ENCODE measurements around the gene SLC34A1. TPM values are rescaled to one million over a fixed set of nuclear protein-coding genes. Genes with fewer than 3 reads are reported as not detected.

Gene SLC34A1
- total and polyA plus RNA-seq, 4 donors = 0.23 to 1.0 (median 0.47) TPM

DNA sequence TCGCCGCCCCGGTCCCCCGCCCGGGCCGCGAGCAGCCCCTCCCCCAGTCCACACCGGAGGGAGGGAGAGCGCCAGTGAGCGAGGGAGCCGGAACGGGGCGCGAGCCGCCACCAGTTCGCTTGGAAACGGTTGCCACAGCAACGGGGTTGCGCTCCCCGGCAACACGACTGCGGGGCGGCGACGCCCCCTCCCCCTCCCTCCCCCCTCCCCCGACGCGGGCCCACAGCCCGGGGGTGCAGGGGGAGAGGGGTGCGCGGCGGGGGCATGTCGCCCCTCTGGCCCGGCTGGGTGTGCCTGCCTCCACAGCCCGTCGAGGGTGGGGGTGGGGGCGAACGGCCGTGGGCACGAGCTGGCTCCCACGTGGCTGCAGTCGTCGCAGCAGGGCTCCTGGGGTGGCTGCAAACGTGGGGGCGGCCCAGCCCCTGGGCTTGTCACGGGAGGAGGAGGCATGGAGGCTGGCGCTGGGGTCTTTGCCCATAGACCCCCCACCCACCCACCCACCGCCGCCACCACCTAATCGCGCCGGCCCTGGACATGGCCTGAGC, 62.9 kb downstream of the SLC34A1 start:
- TF ChIP-seq ZBTB33 (IDR thresholded peaks at IDR 0.05) (no peak), FOXA1 (IDR thresholded peaks at IDR 0.05) (no peak), YY1 (IDR thresholded peaks at IDR 0.05) (no peak), MAX (IDR thresholded peaks at IDR 0.05) (no peak), SP1 (IDR thresholded peaks at IDR 0.05) (no peak), RAD21 (IDR thresholded peaks at IDR 0.05) (no peak), GABPA (IDR thresholded peaks at IDR 0.05 in 1 of 2, conservative IDR thresholded peaks at IDR 0.05 in 1 of 2) (no peak), FOXA2 (IDR thresholded peaks at IDR 0.05) (no peak), TAF1 (conservative IDR thresholded peaks at IDR 0.05) (no peak), EGR1 (IDR thresholded peaks at IDR 0.05; ENCODE audit: low read depth in 2 of 2) (no peak), HNF4G (IDR thresholded peaks at IDR 0.05) (no peak), NR2F2 (IDR thresholded peaks at IDR 0.05) (no peak), RXRA (IDR thresholded peaks at IDR 0.05) (no peak), JUND (IDR thresholded peaks at IDR 0.05) (no peak), HNF4A (conservative IDR thresholded peaks at IDR 0.05) (no peak)
- TF ChIP-seq, protein P1, sequence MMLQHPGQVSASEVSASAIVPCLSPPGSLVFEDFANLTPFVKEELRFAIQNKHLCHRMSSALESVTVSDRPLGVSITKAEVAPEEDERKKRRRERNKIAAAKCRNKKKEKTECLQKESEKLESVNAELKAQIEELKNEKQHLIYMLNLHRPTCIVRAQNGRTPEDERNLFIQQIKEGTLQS (IDR thresholded peaks at IDR 0.05) = no peak
- TF ChIP-seq, protein P2, sequence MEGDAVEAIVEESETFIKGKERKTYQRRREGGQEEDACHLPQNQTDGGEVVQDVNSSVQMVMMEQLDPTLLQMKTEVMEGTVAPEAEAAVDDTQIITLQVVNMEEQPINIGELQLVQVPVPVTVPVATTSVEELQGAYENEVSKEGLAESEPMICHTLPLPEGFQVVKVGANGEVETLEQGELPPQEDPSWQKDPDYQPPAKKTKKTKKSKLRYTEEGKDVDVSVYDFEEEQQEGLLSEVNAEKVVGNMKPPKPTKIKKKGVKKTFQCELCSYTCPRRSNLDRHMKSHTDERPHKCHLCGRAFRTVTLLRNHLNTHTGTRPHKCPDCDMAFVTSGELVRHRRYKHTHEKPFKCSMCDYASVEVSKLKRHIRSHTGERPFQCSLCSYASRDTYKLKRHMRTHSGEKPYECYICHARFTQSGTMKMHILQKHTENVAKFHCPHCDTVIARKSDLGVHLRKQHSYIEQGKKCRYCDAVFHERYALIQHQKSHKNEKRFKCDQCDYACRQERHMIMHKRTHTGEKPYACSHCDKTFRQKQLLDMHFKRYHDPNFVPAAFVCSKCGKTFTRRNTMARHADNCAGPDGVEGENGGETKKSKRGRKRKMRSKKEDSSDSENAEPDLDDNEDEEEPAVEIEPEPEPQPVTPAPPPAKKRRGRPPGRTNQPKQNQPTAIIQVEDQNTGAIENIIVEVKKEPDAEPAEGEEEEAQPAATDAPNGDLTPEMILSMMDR (IDR thresholded peaks at IDR 0.05; ENCODE audit: low read depth, low read length, missing input control) = no peak
- TF ChIP-seq, protein P3, sequence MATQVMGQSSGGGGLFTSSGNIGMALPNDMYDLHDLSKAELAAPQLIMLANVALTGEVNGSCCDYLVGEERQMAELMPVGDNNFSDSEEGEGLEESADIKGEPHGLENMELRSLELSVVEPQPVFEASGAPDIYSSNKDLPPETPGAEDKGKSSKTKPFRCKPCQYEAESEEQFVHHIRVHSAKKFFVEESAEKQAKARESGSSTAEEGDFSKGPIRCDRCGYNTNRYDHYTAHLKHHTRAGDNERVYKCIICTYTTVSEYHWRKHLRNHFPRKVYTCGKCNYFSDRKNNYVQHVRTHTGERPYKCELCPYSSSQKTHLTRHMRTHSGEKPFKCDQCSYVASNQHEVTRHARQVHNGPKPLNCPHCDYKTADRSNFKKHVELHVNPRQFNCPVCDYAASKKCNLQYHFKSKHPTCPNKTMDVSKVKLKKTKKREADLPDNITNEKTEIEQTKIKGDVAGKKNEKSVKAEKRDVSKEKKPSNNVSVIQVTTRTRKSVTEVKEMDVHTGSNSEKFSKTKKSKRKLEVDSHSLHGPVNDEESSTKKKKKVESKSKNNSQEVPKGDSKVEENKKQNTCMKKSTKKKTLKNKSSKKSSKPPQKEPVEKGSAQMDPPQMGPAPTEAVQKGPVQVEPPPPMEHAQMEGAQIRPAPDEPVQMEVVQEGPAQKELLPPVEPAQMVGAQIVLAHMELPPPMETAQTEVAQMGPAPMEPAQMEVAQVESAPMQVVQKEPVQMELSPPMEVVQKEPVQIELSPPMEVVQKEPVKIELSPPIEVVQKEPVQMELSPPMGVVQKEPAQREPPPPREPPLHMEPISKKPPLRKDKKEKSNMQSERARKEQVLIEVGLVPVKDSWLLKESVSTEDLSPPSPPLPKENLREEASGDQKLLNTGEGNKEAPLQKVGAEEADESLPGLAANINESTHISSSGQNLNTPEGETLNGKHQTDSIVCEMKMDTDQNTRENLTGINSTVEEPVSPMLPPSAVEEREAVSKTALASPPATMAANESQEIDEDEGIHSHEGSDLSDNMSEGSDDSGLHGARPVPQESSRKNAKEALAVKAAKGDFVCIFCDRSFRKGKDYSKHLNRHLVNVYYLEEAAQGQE (IDR thresholded peaks at IDR 0.05) = no peak
- no peak for DNase-seq (ENCODE audit: low spot score)
- Histone ChIP-seq H3K4me3 (ENCODE audit: low read depth in 1 of 3, low read length in 3 of 3) (peak overlapping the region in 2 of 3 donors; percentile 37 to 65), H3K27me3 (ENCODE audit: control insufficient read depth in 4 of 4, insufficient read depth in 4 of 4, low read length in 3 of 4) (no peaks in the 10 kb centered on the region), H3K36me3 (ENCODE audit: control insufficient read depth in 4 of 4, insufficient read depth in 3 of 4, low read depth in 1 of 4, low read length in 3 of 4) (no peaks in the 10 kb centered on the region), H3K9ac (ENCODE audit: low read depth in 1 of 2, low read length in 2 of 2) (no peak overlapping the region), H3K27ac (ENCODE audit: low read depth in 1 of 2, low read length in 2 of 2) (no peak overlapping the region), H3K4me1 (ENCODE audit: control insufficient read depth in 4 of 4, insufficient read depth in 4 of 4, low read length in 3 of 4) (peaks cover 5 to 18% (median 9%) of the 10 kb centered on the region in 4 donors), H3K9me3 (ENCODE audit: control insufficient read depth in 4 of 4, low read length in 3 of 4) (no peaks in the 10 kb centered on the region)
- WGBS = under 1% methylated on average over 50 of the region's 52 CpGs
